GOT3 (cell line): ENCODE measurements around the gene SLIT3.

Experiments used
- DNase-seq: peaks from one replicate; lab custom pipeline; 2025; ENCODE audit warnings: mixed read lengths; lab: John Stamatoyannopoulos, UW

Gene SLIT3

DNA sequence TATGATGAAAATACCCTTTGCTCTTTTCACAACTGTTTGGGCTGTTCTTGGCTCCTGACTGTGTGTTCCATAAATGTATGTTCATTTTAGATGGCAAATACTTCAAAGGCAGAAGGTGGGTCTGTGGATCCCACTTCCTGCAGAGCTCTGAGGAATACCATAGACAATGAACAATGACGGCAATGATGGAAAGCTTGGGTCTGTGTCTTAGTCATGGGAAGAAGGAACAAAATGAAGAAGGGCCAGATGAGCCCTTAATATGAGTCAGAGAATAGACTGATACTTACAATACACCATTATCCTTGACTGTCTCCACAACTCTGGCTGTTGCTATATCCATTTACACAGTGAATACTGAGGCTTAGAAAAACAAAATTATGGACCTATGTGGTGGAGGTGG is 126.0 kb downstream of the SLIT3 start:
- DNase-seq: no peak

DNA sequence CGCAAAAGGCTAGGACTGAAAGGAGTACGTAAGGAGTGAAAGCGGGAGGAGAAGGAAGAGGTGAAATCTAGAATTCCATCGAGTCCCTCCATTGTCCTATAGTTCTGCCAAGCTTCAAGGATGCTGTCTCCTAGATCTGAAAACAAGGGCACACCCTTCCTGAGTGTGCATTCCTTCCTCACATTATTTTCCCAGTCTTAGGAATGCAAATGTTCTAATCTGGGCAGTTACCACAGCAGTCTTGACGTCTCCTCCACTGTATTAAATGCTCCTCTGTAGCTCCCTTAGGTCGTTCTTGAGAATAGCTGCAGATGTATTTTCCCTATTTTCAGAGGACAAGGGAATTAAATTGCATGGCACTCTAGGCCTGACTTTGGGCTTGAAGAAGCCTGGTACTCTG is 127.6 kb downstream of the SLIT3 start:
- DNase-seq: no peak

DNA sequence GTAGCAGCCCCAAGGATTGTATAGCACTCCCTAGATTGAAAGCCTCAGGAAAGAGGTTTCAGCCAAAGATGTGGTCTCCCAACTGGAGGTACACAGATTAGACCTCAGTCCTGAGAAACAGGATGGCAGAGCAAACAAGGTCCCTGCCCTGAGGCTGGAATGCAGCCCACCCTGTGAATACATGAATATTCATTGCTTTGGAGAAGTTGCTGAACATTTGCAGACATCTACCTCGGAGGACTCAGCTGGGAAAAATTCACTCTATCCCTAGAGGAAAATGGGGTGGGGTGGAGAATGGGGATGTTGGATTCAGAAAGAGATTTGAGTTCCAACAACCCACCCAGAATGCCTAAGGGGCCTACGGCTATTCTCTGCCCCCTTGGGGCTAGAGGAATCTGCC is 129.4 kb downstream of the SLIT3 start:
- DNase-seq: no peak

DNA sequence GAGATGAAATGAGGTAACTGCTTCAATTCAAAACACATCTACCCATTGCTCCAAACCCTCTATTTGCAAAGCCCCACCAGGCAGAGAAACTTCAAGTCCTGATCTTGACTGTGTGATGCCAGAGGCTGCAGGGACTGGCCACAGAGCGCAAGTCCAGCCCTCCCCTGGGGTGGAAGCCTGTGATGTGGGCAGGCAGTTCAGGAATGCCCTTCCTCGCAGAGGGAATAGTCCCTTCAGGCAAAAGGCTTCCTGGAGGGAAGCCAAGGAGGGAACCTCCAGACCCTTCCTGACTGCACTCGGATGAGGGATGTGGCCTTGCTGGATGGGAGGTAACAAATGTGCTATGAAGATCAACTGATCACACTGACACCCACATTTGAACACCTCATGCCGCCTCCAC is 131.2 kb downstream of the SLIT3 start:
- no peak for DNase-seq

DNA sequence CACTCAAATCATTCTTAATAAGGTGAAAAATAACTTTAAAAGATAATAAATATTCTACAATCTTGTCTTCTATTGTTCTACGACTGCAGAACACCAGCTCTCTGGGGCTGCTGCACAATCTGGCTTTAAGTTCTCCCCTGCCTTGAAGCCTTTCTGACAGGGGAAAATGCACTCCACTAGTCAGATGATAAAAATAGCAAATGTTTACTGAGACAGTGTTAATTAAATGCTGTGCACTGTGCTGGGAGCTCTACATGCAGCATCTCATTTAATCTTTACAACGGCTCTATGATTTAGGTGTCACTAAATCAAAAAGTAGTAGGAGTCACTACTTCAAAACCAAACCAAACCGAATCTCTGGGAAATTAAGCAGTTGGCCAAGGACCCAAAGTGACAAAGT is 132.7 kb downstream of the SLIT3 start:
- DNase-seq: no peak

DNA sequence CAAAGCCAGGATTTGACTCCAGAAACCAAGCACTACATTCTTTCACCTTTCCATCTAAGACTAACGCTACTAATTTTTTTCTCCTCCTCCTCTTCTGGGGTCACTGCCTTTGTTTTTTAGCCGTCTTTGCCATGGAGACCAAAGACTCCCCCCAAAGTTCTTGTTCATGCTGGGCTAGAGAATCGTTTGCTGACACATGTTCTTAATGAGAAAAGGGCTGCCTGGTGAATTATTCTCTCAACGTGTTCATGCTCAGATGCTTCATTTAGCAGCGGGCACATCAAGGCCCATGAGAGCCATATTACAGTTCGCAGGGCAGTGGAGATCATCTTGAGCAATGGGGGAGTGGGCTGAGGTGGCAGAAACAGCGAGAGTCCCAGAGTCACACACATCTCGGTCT is 134.9 kb downstream of the SLIT3 start:
- no peak for DNase-seq

DNA sequence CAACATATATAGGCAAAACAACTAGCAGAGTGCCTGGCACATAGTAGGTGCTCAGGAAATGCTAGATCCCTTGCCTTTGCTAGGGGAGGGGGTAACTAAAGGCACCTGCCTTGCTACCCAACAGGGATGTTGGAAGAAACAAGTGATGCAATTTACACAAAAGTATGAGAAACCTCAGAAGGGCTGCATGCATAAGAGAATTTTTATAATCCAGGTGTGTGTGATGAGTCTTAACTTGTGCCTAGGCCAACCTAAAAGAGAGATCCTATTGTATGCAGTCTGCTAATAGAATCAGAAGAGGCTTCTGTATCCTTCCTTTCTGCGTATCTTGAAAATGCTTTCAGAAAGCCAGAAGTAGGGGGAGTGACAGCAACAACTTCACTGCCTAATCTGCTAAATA is 135.9 kb downstream of the SLIT3 start:
- DNase-seq: no peak

DNA sequence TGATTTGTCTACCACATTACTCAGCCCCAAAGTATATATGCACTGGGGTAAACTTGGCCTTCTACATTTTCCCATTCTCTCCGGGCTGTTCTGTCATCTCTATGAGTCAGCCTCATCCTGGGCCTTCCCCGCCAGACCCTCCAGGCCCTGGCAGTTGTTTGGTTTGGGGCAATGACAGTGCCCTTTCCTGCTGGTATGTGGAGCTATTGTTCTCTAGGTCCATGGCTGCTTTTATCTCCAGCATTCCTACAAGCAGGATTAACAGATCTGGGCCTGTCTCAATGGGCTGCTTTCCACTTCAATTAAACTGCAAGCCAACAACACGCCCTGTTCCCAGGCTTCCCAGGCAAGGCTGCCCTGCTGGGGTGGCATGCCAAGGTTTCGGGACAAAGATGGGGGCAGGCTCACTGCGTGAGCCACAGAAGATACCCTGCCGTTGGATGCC is 136.4 kb downstream of the SLIT3 start:
- DNase-seq: peak; percentile 47

DNA sequence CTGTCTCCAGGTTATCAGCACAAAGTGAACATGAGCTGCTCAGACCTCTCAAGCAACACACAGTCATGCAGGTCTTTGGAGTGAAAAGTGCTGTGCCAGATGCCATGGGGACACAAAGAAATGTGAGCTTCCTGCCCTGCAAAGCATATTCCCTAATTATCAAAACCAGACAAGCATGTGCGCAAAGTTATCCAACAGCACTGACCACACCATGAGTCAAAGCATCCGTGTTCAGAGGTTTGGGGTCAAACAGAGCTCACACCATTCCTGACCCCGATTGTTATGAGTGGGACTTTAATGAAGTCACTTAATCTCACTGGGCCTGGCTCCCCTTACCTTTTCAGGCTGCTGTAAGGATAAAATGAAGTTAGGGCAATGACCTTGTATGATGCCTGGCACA is 138.5 kb downstream of the SLIT3 start:
- DNase-seq: no peak

DNA sequence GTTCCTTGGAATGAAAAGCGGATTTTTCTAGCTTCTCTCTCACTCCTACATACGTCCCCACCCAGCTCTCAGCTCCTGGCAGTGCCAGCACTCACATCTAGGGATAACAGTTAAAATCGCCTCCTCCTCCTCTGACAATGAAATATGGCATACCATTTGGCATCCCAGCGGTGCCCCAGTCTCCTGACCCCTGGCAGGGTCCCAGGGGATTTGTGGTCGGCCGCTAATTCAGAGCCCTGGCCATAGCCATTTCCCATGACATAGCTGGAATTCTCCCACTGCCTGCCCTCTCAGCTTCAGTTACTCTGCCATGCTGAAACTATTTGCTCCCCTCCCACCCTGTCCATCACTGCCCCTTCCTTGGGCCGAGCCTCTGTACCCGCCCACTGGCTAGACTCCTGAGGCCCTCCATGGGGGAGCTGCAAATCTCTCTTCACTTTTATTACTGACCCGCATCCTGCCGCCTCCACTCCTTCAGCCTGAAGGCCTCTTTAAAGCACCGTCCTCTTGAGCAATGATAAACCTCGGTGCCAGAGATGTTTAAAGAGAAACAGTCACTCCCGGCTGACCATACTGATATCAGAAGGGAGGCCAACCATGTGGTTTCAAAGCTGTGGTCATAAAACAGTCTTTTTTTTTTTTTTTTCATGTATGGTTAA is 139.8 kb downstream of the SLIT3 start:
- peak; percentile 94 for DNase-seq

DNA sequence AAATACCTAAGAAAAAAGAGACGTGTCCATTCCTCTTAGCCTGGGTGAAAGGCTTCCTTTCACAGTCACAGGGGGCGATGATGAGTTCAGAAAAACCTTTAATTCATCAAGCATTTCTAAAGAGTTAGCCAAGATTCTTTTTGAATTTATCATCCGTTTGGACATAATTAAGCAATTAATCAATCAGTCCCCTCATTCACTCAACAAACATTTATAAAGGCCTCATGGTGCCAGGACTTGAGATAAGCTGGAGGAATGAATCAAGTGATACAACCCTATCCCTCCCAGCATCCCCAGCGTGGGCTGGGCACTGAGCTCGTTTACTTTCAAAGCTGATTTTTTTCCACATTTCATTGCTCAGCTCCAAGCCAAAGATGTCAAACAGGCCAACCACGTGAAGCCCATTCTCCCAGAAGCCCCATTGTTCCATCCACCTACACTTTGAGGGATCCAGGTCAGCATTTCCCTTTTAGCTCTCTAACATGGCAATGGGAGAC is 140.5 kb downstream of the SLIT3 start:
- no peak for DNase-seq

DNA sequence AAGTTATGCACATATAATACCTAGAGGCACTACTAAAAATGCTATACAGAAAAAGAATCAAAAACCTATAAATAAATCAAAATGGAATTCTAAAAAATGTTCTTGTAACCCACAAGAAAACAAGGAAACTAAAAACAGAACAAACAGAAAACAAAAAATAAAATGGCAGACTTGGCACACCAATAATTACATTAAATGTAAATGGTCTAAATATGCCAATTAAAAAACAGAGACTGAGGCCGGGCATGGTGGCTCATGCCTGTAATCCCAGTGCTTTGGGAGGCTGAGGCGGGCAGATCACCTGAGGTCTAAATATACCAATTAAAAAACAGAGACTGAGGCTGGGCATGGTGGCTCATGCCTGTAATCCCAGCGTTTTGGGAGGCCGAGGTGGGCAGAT is 142.2 kb downstream of the SLIT3 start:
- DNase-seq: no peak

DNA sequence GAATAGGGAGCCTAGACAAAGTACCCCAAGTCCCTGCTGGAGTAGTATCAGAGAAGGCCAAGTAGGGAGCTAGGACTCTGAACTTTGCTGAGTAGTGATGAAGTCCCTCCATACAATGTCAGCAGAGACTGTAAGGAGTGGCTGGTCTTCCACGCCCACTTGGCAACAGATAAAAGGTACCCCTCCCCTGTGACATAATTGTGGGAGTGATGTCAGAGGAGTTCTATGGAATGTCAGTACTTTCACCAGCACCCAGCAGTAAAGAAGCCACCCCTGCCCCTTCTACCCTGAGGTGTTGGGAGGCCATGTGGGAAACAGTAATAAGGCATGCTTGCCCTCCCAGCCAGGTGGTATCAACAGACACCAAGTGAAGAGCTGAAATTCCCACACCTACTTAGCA is 143.9 kb downstream of the SLIT3 start:
- DNase-seq: no peak

DNA sequence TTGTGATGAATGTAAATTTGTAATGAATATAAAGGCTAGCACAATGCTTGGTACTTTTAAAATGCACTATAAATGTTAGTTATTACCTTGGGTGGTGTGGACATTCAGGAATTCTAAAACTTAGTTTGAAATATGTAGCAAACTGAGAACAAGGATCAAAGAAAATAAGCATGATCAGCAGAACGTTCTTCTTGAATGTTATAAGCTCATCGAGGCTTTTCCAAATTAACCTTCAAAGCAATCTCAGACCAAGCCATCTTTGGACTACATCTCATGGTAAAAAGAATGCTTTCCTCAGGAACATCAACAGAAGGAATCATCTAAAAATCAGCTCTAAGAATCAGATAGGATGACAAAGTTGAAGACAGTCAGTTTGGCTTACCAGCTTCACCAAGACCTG is 146.3 kb downstream of the SLIT3 start:
- no peak for DNase-seq

DNA sequence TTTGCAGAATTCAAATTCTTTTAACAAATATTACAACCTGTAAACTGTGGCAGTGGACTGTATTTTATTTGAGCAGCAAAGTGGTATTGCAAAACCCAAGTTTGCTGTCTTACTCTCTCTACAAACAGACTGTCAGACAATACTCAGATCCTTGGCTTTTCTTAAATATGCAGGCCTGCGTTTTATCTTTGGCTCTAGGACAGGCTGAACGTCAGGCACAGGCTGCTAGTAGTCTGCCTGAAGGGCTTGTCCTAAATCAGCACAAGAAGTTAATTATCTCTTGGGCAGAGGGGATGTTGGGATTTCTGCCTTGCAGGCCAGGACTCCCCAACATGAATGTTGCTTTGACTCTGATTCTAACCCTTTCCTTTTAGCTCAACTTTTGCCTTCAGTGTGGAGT is 147.5 kb downstream of the SLIT3 start:
- no peak for DNase-seq

DNA sequence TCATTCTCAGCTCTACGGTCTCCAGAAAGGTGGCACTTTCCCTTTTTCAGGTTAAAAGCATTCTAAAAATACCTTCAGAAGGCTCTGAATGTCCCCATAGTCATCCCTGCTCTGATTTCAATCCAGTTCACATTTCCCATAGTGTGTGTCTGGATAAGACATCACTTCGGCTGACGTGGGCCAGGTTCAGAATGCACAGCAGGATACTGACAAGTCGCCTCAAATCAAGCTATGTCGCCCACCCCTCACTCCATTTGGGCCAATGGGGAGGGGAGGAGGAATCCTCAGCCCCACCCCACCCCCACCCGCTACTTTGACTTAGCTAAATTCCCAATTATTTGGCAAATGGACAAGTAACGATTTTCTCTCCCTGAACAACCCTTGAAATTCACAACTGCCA is 148.0 kb downstream of the SLIT3 start:
- DNase-seq: no peak

DNA sequence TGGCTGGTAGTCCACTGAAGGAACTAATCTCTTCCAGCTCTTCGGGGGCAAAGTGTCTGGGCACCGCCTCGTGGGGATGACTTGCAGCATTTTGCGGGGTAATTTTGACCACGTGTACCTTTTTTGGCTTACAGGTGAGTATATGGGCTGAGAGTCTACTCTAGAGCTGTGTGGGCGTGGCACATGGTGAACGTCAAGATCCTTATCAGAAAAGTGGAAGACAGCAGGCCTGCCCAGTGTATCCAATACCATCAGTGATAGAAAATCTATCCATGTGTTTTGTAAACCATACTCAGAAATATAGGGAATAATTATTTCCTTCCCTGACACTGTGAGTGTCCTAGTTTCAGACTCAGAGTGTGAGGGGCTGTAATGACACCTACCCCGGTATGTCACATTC is 148.5 kb downstream of the SLIT3 start:
- DNase-seq: no peak

DNA sequence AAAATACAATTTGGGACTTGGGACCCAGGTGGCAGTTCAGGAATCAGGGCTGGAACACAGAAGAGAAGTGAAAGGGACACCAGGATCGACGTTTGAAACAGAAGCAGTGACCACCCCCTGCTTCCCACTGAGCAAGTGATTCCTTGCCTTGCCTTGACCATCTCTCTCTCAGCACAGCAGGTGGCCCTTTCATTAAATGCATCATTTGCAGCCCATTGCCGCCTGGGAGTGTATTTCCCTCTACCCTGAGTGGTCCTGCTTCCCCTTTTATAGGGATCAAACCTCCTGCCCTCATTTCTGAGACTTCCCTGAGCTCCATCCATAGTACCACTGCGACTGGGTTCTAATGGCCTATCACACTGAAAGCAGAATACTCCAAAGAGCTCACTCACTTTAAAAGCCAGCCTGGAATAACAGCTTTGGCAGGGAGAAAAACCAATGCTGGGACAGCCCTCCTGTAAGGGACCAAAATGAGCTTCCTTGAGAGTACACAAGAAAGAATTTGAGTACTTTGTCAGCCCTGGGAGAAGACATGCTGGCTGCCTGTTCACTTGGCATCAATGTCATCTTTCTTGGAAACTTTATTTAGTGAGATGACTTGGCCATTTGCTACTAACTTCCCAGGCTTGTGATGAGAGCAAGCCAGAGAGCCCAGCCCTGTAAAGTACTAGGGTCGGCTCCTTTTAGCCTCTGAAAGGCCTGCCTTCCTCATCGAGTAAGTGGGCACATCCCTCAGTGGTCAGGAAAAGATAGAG is 149.7 kb downstream of the SLIT3 start:
- DNase-seq: no peak

DNA sequence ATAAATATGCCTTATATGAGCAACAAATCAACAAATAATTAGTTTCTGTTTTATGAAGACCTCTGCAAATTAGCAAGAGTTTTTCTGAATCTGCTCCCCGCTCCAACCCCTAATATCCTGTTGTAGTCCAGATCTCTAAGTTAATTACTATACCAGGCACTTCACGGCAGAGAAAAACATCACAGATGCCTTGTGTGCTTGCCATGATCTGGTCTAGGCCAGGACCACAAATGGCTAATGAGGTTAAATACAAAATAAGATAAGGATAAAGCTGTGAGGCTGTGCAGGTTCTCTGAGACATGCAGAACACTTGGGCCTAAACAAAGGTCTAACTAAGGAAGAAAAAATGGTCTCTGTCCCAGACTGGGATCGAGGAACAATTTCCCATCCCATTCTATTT is 150.8 kb downstream of the SLIT3 start:
- DNase-seq: no peak

DNA sequence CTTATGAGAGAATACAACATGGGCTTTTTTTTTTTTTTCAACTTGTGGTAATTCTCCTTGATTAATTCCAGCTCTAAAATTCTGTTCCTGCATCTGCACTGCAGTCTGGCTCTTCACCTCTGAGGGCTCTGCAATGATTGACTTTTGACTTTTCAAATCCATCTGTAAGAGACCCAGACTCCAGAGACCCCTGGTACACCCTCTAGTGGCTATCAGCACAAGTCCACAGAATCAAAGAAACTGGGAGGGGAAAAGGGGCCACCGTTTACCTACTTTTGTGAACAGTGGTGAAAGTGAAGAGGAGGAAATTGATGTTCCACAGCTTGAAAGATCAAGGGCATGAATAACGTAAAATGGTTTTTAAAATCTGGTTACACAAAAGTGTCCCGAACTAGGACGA is 151.6 kb downstream of the SLIT3 start:
- DNase-seq: no peak

DNA sequence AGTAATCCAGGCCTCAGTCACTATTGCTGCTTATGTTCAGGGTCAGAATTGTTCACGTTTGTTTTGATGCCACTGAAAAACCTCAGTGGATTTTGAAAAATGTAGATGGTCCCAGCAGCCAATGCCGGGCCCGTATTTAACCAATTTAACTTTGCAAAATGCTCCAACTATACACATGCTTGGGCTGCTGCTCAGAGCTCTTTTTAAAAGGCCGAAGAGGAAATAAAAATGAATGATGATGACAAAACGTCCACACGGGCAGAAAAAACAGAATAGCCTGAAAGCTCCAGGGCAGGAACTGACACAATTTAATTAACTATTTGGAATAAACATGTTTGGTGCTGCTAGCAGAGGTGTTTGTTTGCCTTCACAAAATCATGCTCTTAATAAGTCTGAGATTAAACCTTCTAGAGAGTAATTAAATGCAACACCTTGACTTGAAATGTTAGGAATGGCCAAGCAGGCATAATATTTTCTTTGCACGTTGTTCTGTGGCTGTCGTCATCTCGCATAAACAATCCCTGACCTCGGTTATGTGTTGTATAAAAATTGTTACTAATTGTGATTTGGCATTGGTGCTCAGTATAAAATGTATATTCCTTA is 152.7 kb downstream of the SLIT3 start:
- DNase-seq: no peak

DNA sequence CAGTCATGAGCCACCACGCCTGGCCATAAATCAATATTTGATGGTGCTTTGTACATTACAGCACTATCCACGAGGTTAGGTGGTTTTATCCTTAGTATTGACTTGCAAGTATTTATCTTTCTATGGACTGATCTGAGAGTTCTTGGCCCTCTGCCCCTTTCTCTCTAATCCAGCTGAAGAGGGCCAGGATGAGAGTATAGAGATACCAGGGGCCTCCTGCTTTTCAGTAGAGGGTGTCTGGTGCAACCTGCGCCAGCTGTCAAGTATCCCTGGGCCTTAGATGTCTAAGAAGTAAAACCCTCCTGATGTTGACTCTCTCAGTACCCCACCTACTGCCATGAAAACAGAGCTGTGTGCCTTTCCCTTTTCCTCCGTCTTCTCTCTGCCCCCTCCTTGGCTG is 153.4 kb downstream of the SLIT3 start:
- DNase-seq: no peak

DNA sequence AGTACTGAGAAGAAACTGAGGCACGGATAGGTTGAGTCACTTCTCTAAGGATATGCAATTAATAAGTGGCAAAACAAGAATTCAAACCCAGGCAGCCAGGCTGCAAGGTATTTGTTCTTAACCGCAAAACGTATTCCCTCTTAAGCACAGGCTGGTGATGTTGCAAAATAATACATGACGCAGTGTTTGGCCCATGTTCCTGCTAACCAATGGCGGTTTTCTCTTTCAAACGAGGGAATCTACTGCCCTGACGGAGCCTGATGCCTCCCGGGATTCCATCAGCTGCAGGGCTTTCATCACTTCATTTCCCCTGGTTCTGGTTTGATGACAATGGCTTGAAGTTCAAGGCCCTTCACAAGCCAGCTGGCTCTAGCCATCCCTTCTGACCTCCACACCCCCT is 154.8 kb downstream of the SLIT3 start:
- no peak for DNase-seq
